CD14-positive monocyte (primary cell): ENCODE measurements around the gene POLR3A. TPM values are rescaled to one million over a fixed set of nuclear protein-coding genes. Genes with fewer than 3 reads are reported as not detected.
A peak's percentile ranks its signal among the peaks of the same experiment; 100 is the strongest.

Experiments used
- DNase-seq, 3 donors: peaks; one replicate each; pipeline ENCODE4 v3.0.0-alpha.2; 2011 to 2022
- H2AFZ ChIP-seq: 2 replicates; pipeline ENCODE4 v1.6.0; 2012; ENCODE audit warnings: mild to moderate bottlenecking, low read depth, low read length, inconsistent platforms; ENCODE audit not compliant: insufficient read depth, poor library complexity, severe bottlenecking
- H3K27ac ChIP-seq, 2 donors: 1 replicate in 1 of 2; 2 replicates in 1 of 2; pipeline ENCODE4 v1.5.1; 2012 to 2013; ENCODE audit warnings: low read length in 2 of 2, control low read depth in 1 of 2, inconsistent platforms in 1 of 2, low read depth in 1 of 2, mild to moderate bottlenecking in 1 of 2
- H3K27me3 ChIP-seq, 2 donors: one replicate each; pipeline versions ENCODE4 v1.6.0 to v1.6.1; 2011 to 2013; ENCODE audit warnings: low read length in 2 of 2; ENCODE audit not compliant: control insufficient read depth in 2 of 2, insufficient read depth in 2 of 2
- H3K36me3 ChIP-seq, 2 donors: replicated peaks in 1 of 2; 1 replicate in 1 of 2; 2 replicates in 1 of 2; pipeline versions ENCODE4 v1.5.1 to v1.6.1; 2012 to 2013; ENCODE audit warnings: low read length in 2 of 2, control low read depth in 1 of 2, inconsistent platforms in 1 of 2, mild to moderate bottlenecking in 1 of 2; ENCODE audit not compliant: insufficient read depth in 2 of 2, control insufficient read depth in 1 of 2
- H3K4me1 ChIP-seq, 2 donors: 1 replicate in 1 of 2; 2 replicates in 1 of 2; pipeline versions ENCODE4 v1.5.1 to v1.6.1; 2012 to 2013; ENCODE audit warnings: low read length in 2 of 2, control low read depth in 1 of 2, inconsistent platforms in 1 of 2, mild to moderate bottlenecking in 1 of 2, moderate library complexity in 1 of 2; ENCODE audit not compliant: insufficient read depth in 2 of 2, control insufficient read depth in 1 of 2
- H3K4me2 ChIP-seq: replicated peaks from 2 replicates; pipeline ENCODE3; 2012; ENCODE audit warnings: low read length, moderate library complexity, mild to moderate bottlenecking; ENCODE audit not compliant: poor library complexity, severe bottlenecking; ENCODE audit errors: extremely low read depth
- H3K4me3 ChIP-seq, 3 experiments: fragments of 200-600 bp in 1 of 3; sonication (generic) in 1 of 3; replicated peaks in 1 of 3; 1 replicate in 2 of 3; 2 replicates in 1 of 3; pipeline ENCODE4 v1.5.1; 2011 to 2013; ENCODE audit warnings: low read length in 3 of 3, mild to moderate bottlenecking in 3 of 3, control low read depth in 2 of 3, low read depth in 2 of 3, inconsistent platforms in 1 of 3, moderate library complexity in 1 of 3
- H3K79me2 ChIP-seq: 2 replicates; pipeline ENCODE4 v1.6.0; 2012; ENCODE audit warnings: mild to moderate bottlenecking, control low read depth, inconsistent platforms, low read length, moderate library complexity; ENCODE audit not compliant: insufficient read depth
- H3K9ac ChIP-seq: 2 replicates; pipeline ENCODE4 v1.6.0; 2017; ENCODE audit warnings: low read length, mild to moderate bottlenecking; ENCODE audit not compliant: insufficient read depth, poor library complexity, severe bottlenecking
- H3K9me3 ChIP-seq, 2 donors: replicated peaks in 1 of 2; 1 replicate in 1 of 2; 2 replicates in 1 of 2; pipeline versions ENCODE4 v1.5.1 to v1.6.1; 2012 to 2013; ENCODE audit warnings: low read length in 2 of 2, control low read depth in 1 of 2; ENCODE audit not compliant: control insufficient read depth in 1 of 2, insufficient read depth in 1 of 2
- H4K20me1 ChIP-seq: 2 replicates; pipeline ENCODE4 v1.6.0; 2012; ENCODE audit warnings: mild to moderate bottlenecking, low read length, control low read depth, moderate library complexity; ENCODE audit not compliant: insufficient read depth
- H3K27ac Mint-ChIP-seq, 7 donors: one replicate each; pipeline ENCODE4 v1.8.0; 2020; ENCODE audit warnings: mild to moderate bottlenecking in 7 of 7, mixed read lengths in 7 of 7, moderate library complexity in 6 of 7, inconsistent platforms in 2 of 7
- H3K27me3 Mint-ChIP-seq, 3 donors: one replicate each; pipeline ENCODE4 v1.8.0; 2021 to 2022; ENCODE audit warnings: low read depth in 3 of 3, mild to moderate bottlenecking in 3 of 3, mixed read lengths in 3 of 3, moderate library complexity in 3 of 3, inconsistent platforms in 1 of 3
- H3K36me3 Mint-ChIP-seq, 2 donors: one replicate each; pipeline ENCODE4 v1.8.0; 2020; ENCODE audit warnings: mixed read lengths in 2 of 2, inconsistent platforms in 1 of 2, mild to moderate bottlenecking in 1 of 2
- H3K4me1 Mint-ChIP-seq: one replicate; pipeline ENCODE4 v1.8.0; 2020; ENCODE audit warnings: mild to moderate bottlenecking, mixed read lengths
- H3K4me3 Mint-ChIP-seq, 2 donors: one replicate each; pipeline ENCODE4 v1.8.0; 2020; ENCODE audit warnings: mild to moderate bottlenecking in 2 of 2, mixed read lengths in 2 of 2, moderate library complexity in 1 of 2
- H3K9me3 Mint-ChIP-seq, 7 donors: one replicate each; pipeline ENCODE4 v1.8.0; 2020 to 2022; ENCODE audit warnings: mixed read lengths in 7 of 7, mild to moderate bottlenecking in 6 of 7, moderate library complexity in 6 of 7, inconsistent platforms in 2 of 7
- CTCF ChIP-seq: fragments of 200-600 bp; IDR thresholded peaks from one replicate; pipeline ENCODE4 v1.8.0; 2022; ENCODE audit warnings: antibody characterized with exemption, mild to moderate bottlenecking
- WGBS: methylation state at CpG from one replicate; pipeline ENCODE4 v1.1.5; 2013; ENCODE audit warnings: missing lambda C conversion rate; ENCODE audit not compliant: insufficient coverage; 5-methylcytosine and 5-hydroxymethylcytosine counted together
- intact Hi-C, 2 donors: fragments of 100-400 bp; cut with micrococcal nuclease; formaldehyde crosslinking; loops; one replicate each; pipeline versions ENCODE4 v1.15.0 to v1.15.1; 2023
- polyA plus RNA-seq, 3 donors: library from polyadenylated mRNA; depleted of rRNA in 1 of 3; unstranded in 2 of 3; stranded (reverse) in 1 of 3; fragments of 300-500 nt in 2 of 3; fragments of >200 nt in 1 of 3; fragmentation: Illumina TruSeq in 2 of 3; gene quantifications; 1 replicate in 2 of 3; 2 replicates in 1 of 3; pipeline ENCODE4 v1.2.3, GENCODE V29; 2012 to 2021

Gene POLR3A
- polyA plus RNA-seq, 3 donors = 2.7 to 5.2 (median 4.7) TPM

DNA sequence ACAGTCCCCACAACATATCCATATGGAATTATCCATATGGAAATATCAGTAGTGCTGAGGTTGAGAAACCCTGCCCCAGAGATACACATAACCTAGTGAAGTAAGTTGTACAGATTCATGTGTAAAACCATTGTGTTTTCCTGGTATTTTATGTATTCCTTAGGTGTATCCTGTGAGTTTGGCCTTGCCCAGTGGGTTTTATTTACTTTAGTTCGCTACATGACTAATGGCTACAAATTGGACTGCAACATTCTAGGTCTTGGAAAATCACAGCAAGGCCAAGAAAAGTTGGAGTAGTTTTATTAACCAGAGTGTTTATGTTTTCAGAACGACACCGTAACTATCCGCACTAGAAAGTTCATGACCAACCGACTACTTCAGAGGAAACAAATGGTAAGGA, 5.7 kb upstream of the POLR3A start:
- intact Hi-C loops = no loop called here
- Mint-ChIP-seq H3K36me3 (peaks cover 49 to 51% of the 10 kb centered on the region in 2 donors), H3K27ac (peak overlapping the region in 1 of 7 donors; percentile 75), H3K4me3 (no peak overlapping the region), H3K9me3 (no peaks in the 10 kb centered on the region), H3K4me1 (peaks cover 28% of the 10 kb centered on the region), H3K27me3 (peaks cover 0 to 2% (median 0%) of the 10 kb centered on the region in 3 donors)
- no peak overlapping the region for H2AFZ ChIP-seq
- no peaks in the 10 kb centered on the region for H3K27me3 ChIP-seq
- H3K9ac ChIP-seq = peak overlapping the region; percentile 71
- WGBS = 100% methylated on average over 1 of the region's 5 CpGs
- DNase-seq = no peak
- H3K36me3 ChIP-seq = peaks cover 49 to 51% of the 10 kb centered on the region in 2 donors
- peaks cover 13 to 14% of the 10 kb centered on the region in 2 donors for H3K4me1 ChIP-seq
- H3K4me3 ChIP-seq = peak overlapping the region in 1 of 3 experiments; percentile 98
- no peaks in the 10 kb centered on the region for H3K9me3 ChIP-seq
- no peak for TF ChIP-seq CTCF
- peak overlapping the region in 1 of 2 donors; percentile 79 for H3K27ac ChIP-seq
- peak overlapping the region; percentile 96 for H3K4me2 ChIP-seq
- peaks cover 56% of the 10 kb centered on the region for H4K20me1 ChIP-seq
- peaks cover 63% of the 10 kb centered on the region for H3K79me2 ChIP-seq

DNA sequence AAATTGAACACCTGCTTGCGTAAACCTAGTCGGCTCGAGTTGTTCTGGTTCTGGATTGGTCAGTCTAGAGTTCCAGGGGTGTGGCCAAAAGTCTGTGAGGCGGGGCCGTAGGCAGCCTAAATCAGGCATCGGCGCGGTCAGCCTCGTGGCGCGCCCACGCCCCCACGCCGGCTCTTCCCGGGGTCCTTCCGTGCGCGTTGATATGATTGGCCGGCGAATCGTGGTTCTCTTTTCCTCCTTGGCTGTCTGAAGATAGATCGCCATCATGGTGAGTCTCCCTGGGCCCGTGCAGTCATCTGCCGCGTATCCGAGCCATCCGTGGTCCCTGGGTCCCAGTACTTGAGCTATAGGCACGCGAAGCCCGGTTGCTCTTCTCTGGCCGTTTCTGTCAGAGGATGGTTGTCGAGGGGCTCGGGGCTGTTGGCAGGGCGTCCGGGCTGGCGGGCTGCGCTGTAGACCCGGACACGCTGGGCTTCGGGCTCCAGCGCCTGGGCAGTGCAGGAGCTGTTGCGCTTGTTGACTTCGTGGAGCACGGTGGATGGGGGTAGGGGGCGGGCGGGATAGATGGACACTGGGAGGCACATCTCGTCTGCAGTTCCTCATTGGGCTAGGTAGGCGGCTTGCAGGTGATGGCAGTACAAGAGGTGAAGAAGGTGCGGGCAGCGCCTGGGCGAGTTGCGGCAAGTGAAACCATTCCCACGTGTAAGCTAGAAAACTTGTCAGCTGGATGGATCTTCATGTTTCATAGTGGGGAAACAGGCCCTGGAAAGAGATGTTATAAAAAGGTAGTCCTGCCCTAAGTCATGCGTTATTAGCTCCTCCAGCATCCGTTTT, 4.5 kb upstream of the POLR3A start, which contains the start of gene RPS24:
TSS of gene RPS24 (plus strand) at position 227 of the 834 bp plus-strand sequence. CDS start at position 266, 39 bp downstream.
- H3K4me1 ChIP-seq = peaks cover 22 to 24% of the 10 kb centered on the region in 2 donors

More for the DNA sequence above, 4.5 kb upstream of the POLR3A start, which contains the start of gene RPS24:
- H4K20me1 ChIP-seq = peaks cover 45% of the 10 kb centered on the region
- H3K27ac ChIP-seq = peak within 1 kb of the TSS; percentile 6 to 79
- peak within 1 kb of the TSS; percentile 71 for H3K9ac ChIP-seq
- peak within 1 kb of the TSS; percentile 67 to 98 (median 89) for H3K4me3 ChIP-seq
- H3K27me3 Mint-ChIP-seq = peaks cover 0 to 6% (median 0%) of the 10 kb centered on the region in 3 donors
- H3K4me3 Mint-ChIP-seq = peak within 1 kb of the TSS; percentile 85 to 95
- peaks cover 37 to 39% of the 10 kb centered on the region in 2 donors for H3K36me3 Mint-ChIP-seq
- 0% methylated on average over 39 of the region's 55 CpGs for WGBS
- H3K4me1 Mint-ChIP-seq = peaks cover 39% of the 10 kb centered on the region
- H3K9me3 ChIP-seq = no peaks in the 10 kb centered on the region
- H2AFZ ChIP-seq = peak within 1 kb of the TSS; percentile 90
- peak within 1 kb of the TSS; percentile 96 for H3K4me2 ChIP-seq
- intact Hi-C loops = loop anchor here in 1 of 2 donors (5.0 kb wide), 1 partner anchor 268 kb away; no protein-coding TSS in a partner anchor
- no peaks in the 10 kb centered on the region for H3K9me3 Mint-ChIP-seq
- peaks cover 56% of the 10 kb centered on the region for H3K79me2 ChIP-seq
- DNase-seq = peak; percentile 94 to 95 (median 95)
- no peak for TF ChIP-seq CTCF
- no peaks in the 10 kb centered on the region for H3K27me3 ChIP-seq
- peaks cover 38 to 40% of the 10 kb centered on the region in 2 donors for H3K36me3 ChIP-seq
- H3K27ac Mint-ChIP-seq = peak within 1 kb of the TSS; percentile 73 to 92 (median 81)
